ENCODE results near the gene DYNLT1.
"Not testable (repeated sequence)": the region's sequence is repeated elsewhere in the genome, so short reads cannot be mapped to it uniquely, and the experiment has no call there.

Gene DYNLT1

DNA sequence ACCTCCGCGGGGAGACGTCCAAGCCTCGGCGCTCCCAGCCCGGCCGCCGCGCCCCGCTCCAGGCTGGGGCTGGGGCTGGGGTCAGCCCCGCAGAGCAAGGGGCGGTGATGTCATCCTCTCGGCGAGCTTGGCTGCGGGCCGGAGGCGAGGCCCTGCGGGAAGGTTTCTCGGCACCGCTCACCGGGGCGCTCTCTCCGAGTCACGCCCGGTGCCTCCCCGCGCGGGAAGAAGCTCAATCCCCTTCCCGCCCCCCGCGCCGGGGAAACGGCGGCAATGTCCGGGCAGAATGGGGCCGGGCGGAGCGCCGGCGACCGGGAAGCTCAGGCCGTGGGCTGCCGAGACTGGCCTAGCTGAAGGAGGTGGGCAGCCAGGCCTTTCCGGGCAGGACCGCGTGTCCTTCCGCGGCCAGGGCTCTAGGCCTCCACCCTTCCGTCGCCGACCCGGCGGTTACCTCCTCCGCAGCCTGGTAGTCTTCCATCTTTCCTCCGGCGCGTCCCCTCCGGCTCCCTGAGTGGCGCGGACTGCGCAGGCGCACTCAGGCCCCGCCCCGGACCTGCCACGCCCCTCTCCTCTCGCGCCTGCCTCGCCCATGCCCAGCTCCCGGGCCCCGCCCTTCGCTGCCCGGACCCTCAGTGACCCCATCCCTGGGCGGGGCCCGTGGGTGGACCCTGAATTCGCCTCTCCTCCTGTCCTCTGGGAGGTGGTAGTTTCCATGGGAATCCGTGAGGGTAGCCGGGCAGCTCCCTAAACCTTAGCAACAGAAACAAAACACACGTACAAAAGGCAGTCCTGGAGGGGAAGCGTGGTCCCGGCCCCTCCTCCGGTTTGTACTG lies at the start of gene DYNLT1:
Gene DYNLT1, minus strand, starts transcription at position 513 of the 833 bp plus-strand sequence. Its CDS starts 35 bp downstream, at position 478.
- in situ Hi-C loops (cut with HindIII; ENCODE audit: low sequenced_read_pairs): no loop called here

DNA sequence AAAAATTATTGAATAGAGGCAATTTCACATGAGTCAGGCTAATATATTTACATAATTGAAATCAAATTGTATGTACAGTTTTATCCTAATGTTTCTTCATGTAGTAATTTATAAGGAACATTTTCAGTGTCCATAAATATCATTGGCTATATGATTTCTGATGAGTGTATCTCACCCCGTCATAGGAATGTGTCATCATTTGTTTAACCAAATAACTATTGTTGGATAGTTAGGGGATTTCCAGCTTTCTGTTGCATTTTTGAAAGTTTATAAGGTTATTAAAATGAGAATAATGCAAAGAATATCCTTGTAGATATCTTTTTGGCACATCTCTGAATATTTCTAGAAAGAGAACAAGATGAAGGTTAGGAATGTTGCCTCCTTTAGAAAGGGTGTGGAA lies 44.3 kb upstream of the DYNLT1 start:
- in situ Hi-C loops (cut with HindIII; ENCODE audit: low sequenced_read_pairs): no loop called here

DNA sequence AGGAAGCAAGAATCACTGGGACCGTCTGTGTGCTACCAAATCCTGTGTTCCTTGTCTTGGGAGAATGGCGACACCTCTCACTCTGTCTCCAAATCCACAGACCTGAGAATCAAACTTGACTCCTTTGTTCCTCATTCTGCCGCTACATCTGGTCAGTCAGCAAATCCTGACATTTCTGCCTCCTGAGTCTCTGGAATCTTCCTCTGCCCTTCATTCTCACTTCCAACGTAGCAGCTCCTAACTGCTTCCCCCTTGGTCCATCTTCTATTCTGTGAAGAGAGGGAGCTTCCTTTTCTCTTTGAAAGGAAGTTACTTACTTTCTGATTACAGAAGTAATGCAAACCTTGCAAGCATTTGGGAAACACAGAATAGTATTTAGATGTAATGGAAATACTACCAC lies 43.0 kb upstream of the DYNLT1 start:
- in situ Hi-C loops (cut with HindIII; ENCODE audit: low sequenced_read_pairs): no loop called here

GRCh38 chr6:158686791-158687381 lies 42.3 kb upstream of the DYNLT1 start:
- in situ Hi-C loops (cut with HindIII; ENCODE audit: low sequenced_read_pairs): no loop called here

DNA sequence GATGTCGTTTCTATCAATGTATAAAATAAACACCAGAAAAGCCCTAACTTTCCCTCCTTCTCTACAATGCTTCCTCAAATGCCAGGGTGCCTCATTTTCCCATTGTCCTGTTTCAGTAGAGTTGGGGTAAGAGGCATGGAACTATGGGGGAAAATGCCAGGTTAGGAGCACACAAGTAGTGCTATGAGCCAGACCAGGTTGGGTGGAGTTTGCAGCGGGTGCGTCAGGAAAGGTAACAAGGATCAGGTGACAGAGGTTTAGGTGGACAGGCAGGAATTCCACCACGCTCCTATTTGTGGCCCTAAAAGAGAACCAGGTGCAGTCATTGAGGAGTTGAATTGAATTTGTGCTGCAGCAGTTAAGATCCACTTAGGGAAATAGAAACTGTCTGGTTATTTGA lies 41.8 kb upstream of the DYNLT1 start:
- in situ Hi-C loops (cut with HindIII; ENCODE audit: low sequenced_read_pairs): no loop called here

GRCh38 chr6:158684745-158685324 lies 40.3 kb upstream of the DYNLT1 start:
- in situ Hi-C loops (cut with HindIII; ENCODE audit: low sequenced_read_pairs): no loop called here

DNA sequence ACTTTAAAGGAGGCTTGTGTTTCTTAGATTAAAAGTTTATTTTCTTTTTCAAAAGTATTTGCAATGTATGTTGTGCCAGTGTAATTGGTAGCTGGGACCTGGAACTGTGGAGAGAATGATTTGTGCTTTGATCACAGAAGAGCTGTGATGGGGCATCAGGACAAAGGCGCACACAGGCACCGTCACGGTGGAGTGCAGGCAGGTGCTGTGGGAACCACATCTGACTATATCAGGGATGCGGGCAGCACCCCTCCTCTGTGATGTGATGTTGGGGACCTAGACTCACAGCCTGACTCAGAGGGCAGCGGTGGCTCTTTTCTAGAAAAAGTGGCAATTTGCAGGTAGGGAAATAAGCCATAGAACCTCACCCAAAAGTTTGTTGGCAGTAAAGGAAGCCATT lies 39.8 kb upstream of the DYNLT1 start:
- in situ Hi-C loops (cut with HindIII; ENCODE audit: low sequenced_read_pairs): no loop called here

GRCh38 chr6:158680481-158680880 lies 35.9 kb upstream of the DYNLT1 start:
- in situ Hi-C loops (cut with HindIII; ENCODE audit: low sequenced_read_pairs): no loop called here

DNA sequence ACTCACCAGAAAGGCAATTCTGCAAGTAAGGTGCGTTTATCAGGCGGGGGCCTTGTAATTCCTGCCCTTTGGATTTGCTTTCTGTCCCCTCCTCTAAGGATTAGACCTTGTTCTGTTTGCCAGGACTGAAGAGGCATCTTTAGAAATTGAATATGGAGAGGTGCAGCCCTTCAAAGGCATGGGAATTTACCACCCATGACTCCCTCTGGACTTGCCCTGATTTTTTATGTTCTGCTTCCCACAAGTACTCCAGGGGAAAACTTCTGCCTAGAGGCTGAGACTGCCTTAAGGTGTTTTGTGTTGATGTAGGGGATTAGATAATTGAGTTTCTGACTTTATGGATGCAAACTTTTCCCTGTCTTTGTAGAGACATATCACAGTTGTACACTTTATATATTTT lies 35.5 kb upstream of the DYNLT1 start:
- in situ Hi-C loops (cut with HindIII; ENCODE audit: low sequenced_read_pairs): no loop called here

- in situ Hi-C loops (cut with HindIII; ENCODE audit: low sequenced_read_pairs): no loop called here
These were observed 33.5 kb upstream of the DYNLT1 start for GRCh38 chr6:158677906-158678578.

GRCh38 chr6:158677094-158677493 lies 32.6 kb upstream of the DYNLT1 start:
- in situ Hi-C loops (cut with HindIII; ENCODE audit: low sequenced_read_pairs): not testable (repeated sequence)

DNA sequence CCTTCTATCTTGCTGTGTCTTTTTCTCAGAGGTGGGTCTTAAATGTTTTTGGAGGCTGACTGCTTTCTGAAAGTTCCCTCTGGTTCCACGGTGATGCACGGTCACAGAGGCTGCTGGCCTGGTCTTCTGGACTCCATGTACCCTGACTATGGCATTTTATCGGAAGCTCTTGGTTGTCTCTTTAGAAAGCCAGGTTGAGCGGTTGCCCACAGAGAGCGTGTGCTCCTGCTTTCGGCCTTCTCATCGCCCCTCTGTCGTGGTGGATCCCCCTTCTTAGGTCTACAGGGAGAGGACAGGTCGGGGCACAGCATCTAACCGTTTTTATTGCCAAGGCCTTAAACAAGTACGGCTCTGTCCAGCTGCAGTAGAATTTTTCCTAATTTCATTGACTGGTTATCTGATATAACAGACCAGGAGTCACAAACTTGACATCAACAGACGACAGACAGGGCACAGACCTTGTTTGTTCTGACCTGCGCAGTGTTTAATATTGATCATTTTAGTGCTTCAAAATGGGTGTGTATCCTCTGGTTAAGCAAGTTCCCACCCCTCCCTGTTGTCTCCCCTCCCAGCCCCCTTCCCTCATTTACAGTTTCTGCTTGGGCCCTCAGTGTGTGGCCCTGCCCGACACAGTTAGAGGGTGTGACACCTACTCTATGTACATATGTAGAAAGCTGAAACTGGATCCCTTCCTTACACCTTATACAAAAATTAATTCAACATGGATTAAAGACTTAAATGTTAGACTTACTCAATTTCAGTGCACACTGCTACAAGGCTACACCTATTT lies 30.0 kb upstream of the DYNLT1 start:
- in situ Hi-C loops (cut with HindIII; ENCODE audit: low sequenced_read_pairs): no loop called here

- in situ Hi-C loops (cut with HindIII; ENCODE audit: low sequenced_read_pairs): no loop called here
These were observed 28.2 kb upstream of the DYNLT1 start for GRCh38 chr6:158672726-158673125.

GRCh38 chr6:158672119-158672518 lies 27.6 kb upstream of the DYNLT1 start:
- in situ Hi-C loops (cut with HindIII; ENCODE audit: low sequenced_read_pairs): not testable (repeated sequence)

DNA sequence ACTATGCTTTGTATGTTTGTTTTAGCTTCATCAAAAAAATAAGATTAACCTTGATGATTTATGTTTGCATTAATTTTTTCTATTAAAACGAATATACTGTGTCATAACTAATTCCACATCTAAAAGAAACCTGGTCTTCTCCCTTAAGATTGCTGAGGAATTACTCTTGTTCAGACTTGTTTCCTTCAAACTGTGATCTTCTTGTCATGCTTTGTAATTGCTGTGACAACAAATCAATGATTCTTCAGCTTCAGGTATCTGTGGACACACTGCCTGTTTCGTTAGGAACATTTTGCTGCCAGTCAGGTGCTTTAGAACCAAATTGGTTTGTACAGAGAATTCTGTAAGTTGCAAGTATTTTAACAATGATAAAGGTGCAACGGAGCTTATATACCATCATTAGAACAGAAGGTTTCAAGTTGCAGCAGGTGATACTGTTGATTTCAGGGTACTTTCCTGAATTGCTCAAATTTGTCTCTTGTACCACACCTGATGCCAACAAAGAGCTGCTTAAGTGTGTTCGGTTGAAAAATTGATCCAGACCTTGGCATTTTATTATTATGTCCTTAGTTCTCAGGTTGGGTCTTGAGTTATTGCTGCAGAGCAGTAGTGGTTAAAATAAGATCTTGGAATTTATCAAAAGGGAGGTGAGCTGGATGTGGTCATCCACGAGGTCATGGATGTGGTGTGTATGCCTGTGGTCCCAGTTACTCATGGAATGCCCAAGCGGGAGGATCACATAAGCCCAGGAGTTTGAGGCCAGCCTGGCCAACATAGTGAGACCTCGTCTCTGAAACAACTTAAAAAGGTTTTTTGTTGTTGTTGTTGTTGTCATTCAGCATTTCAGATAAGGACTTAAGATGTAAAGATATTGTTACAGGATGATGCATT lies 24.8 kb upstream of the DYNLT1 start:
- in situ Hi-C loops (cut with HindIII; ENCODE audit: low sequenced_read_pairs): no loop called here

DNA sequence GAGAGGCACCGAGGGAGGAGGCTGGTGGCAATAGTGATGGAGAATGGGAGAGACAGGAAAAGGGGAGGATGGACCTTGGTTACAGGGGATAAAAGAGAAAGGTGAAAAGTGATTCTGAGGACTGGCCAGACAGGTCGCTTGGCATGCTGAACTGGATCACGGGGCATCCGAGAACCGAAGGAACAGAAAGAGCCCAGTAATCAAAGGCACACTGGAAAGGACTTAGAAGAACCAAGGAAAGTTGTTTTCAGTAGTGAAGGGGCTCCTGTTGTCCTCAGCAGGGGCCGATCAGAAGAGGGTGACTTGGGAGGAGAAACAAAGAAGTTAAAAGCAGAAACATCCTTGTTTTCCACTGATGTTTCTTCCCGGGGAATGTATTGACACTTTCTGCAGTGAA lies 24.2 kb upstream of the DYNLT1 start:
- in situ Hi-C loops (cut with HindIII; ENCODE audit: low sequenced_read_pairs): no loop called here

DNA sequence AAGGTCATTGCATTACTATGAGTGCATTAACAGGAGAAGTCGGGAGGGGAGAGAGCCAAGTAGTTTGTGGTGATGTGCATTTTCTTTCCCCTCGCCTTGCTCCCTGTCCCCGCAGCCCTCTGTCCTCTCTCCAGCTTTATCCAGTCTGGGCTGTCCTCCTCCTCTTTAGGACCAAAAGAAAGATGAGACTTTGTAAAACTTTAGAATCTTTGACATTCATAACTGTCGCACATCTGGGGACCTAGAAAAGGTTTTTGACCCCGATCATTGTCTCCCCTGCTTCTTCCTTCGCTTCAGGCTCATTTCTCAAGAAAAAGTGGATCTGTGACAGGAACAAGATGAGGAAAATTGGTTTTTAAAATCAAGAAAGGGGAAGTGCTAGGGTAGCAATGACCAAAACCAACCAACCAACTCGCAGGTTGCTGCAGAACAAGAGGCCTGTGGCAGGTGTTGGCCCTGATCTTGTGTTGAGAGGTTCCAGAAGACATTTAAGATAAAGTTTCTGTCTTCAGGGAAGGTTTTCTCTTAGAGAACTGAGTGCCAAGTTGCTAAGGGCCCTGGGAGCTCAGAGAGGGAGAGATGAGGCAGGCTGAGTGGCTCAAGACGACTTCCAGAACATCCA lies 22.9 kb upstream of the DYNLT1 start:
- in situ Hi-C loops (cut with HindIII; ENCODE audit: low sequenced_read_pairs): no loop called here

- in situ Hi-C loops (cut with HindIII; ENCODE audit: low sequenced_read_pairs): no loop called here
These were observed 22.3 kb upstream of the DYNLT1 start for GRCh38 chr6:158666628-158667359.

GRCh38 chr6:158665332-158665731 lies 20.8 kb upstream of the DYNLT1 start:
- in situ Hi-C loops (cut with HindIII; ENCODE audit: low sequenced_read_pairs): no loop called here

Data from endothelial cell of hepatic sinusoid (primary cell).